Pulmonary artery endothelial cell (primary cell): ENCODE measurements around the gene CAMTA1. TPM values are rescaled to one million over a fixed set of nuclear protein-coding genes. Genes with fewer than 3 reads are reported as not detected.

Experiments
- DNase-seq: peaks from one replicate; pipeline ENCODE4 v3.0.0-alpha.2; 2011; ENCODE audit warnings: low read depth, low spot score
- total RNA-seq: library from RNA; depleted of rRNA; stranded (reverse); fragments of >200 nt; gene quantifications from 2 replicates; pipeline ENCODE4 v1.2.3, GENCODE V29; 2014

CAMTA1 gene
- total RNA-seq, 1 donor from 2014 or later, result 54.0 TPM

DNA sequence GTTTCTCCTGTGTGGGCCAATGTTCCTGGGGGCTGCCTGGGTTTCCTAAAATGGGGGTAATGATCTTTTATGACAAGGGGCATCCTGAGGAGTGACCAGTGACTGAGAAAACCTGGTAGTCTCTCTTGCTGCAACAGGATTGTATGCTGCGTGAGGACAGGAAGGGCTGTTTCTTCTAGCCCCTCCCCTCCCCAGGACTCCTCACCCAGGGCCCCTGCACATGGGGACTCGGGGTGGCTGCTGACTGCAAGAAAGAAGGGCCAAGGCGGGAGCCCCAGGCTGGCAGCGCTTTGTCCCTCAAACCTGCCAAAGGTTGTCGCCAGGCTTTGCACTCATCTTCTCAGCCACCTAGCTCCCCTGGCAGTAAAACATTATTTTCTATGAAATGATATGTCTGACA lies 442.4 kb downstream of the CAMTA1 start:
- no peak for DNase-seq

DNA sequence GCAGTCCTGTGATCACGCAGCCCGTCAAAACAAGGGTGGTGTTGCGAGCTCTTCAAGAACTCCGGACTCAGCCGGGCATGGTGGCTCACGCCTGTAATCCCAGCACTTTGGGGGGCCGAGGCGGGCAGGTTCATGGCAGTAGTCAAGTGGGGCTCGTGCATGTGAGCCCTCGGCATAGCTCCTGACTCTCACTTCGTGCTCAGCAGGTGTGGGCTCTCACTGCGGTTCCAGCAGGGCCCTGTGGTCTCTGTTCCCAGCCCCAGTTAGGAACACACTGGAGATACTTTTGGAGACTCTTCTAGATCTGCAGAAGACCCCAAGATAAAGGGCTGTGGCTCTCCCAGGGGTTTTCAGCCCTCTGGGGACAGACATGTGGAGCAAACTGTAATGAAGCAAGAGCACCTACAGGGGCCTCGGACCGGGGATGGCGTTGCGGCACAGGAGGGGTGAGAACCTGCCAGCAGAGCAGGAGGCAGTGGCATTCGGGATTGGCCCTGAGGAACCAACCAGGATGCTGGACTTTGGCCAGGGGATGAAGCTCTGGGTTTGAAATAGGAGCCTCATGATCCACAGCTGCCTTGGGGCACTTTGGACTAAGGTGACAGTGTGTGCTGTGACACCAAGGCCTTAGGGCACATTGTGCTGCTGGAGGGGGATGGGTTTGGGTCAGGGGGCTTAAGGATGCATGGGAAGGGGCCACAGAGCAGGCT lies 443.2 kb downstream of the CAMTA1 start:
- no peak for DNase-seq

DNA sequence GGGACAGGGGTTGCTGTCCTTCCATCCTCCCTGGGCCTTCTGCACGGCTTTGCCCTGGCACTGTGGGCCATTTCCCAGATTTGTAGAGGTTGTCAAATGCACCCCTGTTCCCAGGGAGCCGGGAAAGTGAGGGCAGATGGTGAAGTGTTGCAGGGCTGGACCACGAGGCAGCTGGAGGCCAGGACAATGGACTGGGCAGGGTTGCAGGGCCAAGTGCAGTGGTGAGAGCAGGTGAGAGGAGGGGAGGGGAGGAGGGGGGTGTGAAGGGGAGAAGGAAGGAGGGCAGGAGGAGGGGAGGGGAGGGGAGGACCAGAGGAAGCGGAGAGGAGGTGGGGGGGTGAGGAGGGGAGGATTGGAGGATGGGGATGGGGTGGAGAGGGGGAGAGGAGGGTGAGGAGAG lies 443.9 kb downstream of the CAMTA1 start:
- DNase-seq, result no peak

GRCh38 chr1:7229696-7230631 lies 444.7 kb downstream of the CAMTA1 start:
- DNase-seq, result no peak

GRCh38 chr1:7232441-7233236 lies 447.4 kb downstream of the CAMTA1 start:
- no peak for DNase-seq

- DNase-seq, result no peak
These were observed 447.9 kb downstream of the CAMTA1 start for GRCh38 chr1:7233237-7233540.

DNA sequence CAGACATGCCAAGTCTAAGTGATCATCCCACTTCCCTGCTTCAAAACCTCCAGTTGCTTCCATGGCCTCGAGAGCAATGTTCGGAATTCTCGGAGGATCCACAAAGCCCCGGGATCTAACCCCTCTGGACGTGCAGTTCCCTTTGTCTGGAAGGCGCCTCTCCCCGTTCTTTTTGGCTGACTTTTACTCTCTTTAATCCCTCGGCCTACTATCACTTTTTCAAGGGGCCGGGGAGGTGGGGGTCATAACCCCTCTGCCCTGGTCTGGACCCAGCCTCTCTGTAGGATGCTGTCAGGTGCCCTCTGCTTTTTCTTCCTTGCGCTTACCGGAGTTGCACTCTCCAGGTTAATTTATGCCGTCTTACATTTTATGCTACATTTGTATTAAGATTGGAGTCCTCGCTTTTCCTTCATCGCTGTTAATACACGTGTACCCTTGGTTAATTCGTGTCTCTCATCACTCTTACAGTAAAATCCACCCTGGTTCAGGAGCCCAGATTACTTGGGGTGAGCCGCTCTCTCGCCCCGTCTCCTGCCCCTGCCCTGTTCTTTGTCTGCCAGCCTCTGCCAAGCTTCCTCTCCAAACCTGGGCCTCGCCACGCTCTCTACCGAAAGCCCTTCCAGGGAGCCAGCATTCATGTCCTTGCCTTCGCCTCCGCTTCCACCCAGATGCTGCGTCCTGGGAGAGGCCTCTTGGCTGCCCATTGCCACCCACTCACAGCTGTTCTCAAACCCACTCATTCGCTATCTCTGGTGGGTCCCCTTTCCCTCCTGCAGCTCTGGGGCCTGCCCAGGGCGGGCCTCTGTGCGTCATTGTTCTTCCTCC lies 448.6 kb downstream of the CAMTA1 start:
- DNase-seq, result no peak

- no peak for DNase-seq
These were observed 449.2 kb downstream of the CAMTA1 start for GRCh38 chr1:7234471-7234755.

DNA sequence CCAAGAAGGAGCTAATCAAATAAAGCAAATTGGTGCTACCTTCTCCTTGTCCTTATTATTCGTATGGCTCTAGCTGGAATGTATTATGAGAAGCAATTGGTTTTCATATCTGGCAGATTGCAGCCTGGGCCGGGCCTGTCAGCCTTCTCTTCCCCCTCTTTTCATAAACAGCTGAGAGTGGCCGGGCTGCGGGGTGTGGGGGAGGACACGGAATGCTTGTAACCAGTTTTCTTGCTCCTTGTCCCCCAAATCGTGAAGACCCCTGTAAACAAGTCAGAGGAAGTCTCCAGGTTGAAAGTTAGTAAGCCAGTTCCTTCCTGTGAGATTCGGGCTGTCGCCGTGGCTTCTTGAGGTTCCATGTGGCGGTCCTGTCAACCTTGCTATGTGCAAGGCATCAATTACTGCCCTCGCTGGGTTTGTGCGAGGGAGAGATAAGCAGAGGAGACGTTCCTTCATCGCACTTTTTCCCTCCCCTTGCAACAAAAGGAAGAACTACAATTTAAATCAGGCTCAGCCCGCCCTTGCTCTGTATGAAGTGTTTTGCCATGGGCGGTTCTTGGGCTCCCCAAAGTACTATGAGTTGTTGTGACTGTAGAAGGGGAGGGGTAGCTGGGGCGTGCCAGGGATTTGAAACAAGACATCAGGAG lies 450.7 kb downstream of the CAMTA1 start:
- no peak for DNase-seq

DNA sequence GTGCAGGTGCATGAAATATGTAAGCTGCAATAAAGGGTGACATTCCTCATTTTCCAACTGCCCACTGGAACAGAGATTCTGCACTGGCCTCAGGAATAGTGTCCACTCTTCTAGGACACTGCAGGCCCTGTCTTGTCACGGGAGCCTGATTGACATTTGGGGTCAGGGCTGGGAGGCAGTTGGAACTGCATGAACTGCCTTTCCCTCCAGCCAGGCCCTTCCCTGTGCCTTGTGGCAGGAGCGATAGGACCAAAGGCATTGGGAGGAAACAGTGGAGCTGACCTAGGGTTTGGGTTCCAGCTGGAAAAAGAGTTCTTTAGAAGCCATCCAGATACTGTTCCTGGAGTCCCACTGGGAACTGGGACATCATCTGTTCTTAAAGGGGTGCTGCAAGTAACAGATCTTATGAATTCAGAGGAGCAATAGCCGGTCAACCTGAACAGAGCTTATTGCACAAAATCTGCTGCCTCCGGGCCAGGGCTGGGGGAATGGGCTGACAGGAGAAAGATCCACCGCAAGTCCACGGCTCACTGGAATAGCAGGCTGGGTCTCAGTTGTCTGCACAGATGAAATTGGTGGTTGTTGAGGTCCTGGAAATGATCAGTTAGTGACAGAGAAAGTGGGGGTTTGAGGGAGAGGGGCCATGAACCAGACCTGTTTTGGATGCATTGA lies 451.7 kb downstream of the CAMTA1 start:
- no peak for DNase-seq

GRCh38 chr1:7247158-7247557 lies 461.9 kb downstream of the CAMTA1 start:
- no peak for DNase-seq

DNA sequence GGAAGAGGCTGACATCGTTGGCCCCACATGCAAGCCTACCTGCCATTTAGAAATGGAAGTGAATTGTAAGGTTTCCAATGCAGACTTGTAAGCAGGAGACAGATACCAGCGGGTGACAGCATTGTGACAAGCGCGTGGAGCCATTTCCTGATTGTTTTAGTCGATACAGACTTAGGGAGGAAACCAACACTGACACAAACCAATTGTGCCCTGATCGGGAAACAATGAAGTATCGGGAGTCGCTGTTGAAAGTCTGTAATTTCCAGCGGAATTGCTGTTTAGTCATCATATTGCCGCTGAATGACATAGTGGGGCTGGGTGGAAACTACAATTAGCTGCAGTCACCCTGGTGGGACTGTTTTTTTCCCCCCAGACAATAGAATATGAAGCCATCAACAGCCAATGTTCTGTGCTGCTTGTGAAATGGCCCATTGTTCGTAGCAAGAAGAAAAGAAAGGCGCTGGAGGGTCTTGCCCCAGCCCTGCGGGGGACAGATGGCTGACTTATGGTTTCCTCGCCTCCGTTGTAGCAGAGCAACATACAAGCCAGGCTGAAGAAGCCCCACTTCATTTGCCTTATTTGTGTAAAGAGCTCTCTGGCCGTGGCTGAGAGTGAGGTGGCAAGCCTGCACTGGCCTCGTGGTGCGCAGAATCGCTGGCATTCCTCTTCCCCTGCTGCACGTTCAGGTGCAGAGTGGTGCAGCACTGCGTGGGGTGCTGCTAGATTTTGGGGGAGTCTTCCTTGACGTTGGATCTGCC lies 462.7 kb downstream of the CAMTA1 start:
- DNase-seq, result no peak

- no peak for DNase-seq
These were observed 463.4 kb downstream of the CAMTA1 start for GRCh38 chr1:7248549-7249199.

- no peak for DNase-seq
These were observed 464.3 kb downstream of the CAMTA1 start for GRCh38 chr1:7249516-7249915.

- no peak for DNase-seq
These were observed 464.9 kb downstream of the CAMTA1 start for GRCh38 chr1:7250176-7250575.

DNA sequence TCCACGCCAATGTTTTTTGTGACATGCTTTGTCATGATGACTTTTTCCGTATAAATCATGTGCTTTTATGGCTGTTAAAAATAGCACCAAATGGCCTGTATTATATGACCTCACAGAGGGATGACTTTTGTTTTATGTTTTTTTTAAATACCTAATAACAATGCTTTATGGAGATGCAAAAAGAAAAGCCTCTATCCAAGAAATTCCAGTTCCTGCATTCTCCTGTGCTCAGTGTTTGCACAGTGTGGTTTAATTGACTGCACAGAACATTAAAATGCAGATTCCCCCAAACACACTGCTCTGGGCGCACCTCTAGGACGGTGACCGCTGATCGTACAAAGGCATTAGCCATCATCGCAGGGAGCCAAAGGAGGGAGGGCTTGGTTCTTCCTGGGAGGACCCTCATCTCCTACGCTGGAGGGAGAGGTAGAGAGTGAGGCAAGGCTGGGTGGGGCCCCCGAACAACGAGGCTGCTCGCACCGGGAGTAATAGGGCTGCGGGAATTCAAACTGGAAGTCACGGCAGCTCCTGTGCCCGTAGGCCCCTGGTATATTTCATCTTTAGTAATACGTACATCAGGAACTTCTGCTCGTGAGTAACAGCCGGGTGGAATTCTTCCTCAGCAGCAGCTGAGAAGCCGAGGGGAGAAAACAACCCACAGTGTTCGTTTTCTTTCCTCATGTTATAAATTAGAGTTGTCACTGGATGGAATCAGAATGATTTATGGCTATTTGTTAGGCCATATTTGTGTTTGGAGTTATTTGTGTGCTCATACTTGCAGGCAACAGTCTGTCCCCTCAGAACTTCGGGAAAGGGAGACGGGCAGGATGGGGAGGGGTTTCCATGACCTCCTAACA lies 465.6 kb downstream of the CAMTA1 start:
- DNase-seq, result no peak

- no peak for DNase-seq
These were observed 466.2 kb downstream of the CAMTA1 start for GRCh38 chr1:7251454-7251800.

DNA sequence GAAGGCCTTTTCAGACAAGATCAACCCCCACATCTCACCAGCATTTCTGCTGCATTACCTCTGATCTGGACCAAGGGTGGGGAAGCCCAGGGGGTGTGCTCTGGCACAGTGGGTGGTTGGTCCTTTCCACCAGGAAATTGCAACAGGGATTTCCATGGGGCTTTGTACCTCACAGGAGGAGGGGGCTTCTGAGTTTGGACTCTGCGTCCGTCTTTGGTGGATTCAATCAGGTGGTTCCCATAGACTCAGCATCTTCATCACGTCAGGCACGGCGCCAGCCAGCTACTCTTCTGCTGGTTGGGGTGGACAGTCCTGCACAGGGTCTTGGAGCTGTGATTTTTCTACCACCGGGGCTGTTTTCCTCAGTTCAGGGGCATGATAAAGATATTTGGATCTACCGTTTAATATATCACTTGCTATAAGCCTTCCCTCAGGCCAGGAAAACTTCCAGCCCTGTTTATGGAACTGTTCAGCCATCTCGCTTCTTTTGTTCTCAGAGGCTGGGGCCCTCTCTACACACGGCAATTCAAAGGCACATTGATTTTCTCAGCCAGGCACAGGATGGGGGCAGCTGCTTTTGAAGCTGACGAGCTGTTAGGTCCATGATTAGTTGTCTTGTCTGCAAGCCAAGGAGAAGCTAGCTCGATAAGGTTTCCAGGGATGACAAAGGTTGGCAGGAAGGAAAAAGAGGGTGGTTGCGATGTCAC lies 467.3 kb downstream of the CAMTA1 start:
- DNase-seq, result no peak
